H1 (cell line): ENCODE results near the gene PKP3. TPM values are rescaled to one million over a fixed set of nuclear protein-coding genes. Genes with fewer than 3 reads are reported as not detected.
A peak's percentile ranks its signal among the peaks of the same experiment; 100 is the strongest.

ENCODE experiments used
- CTCF ChIA-PET: fragments of 300-600 bp; sonication (Branson Sonifier 250); formaldehyde crosslinking; loops from one replicate; lab custom pipeline; 2021; ENCODE audit not compliant: partially characterized antibody; lab: Charles Lee
- POLR2A ChIA-PET: fragments of 300-600 bp; sonication (Branson Sonifier 250); formaldehyde crosslinking; loops from one replicate; lab custom pipeline; 2021; ENCODE audit warnings: inconsistent platforms; ENCODE audit not compliant: partially characterized antibody; lab: Charles Lee
- DNase-seq, 2 experiments: peaks; one replicate each; pipeline versions ENCODE4 v3.0.0 to v3.0.0-alpha.2; 2010 to 2022; ENCODE audit warnings: low spot score in 2 of 2, low read depth in 1 of 2, mixed read lengths in 1 of 2
- FAIRE-seq: peaks from 2 replicates; lab custom pipeline; 2011; peaks lifted over from hg19 to GRCh38; lab: Jason Lieb, UNC
- H2AFZ ChIP-seq: 2 replicates; pipeline ENCODE4 v1.8.1; 2012; ENCODE audit warnings: low read length, inconsistent platforms
- H2AK5ac ChIP-seq: 2 replicates; pipeline ENCODE4 v1.6.1; 2013; ENCODE audit warnings: low read depth, low read length
- H2BK120ac ChIP-seq: replicated peaks from 2 replicates; pipeline ENCODE3; 2013; ENCODE audit warnings: low read depth, low read length, inconsistent platforms
- H2BK12ac ChIP-seq: 2 replicates; pipeline ENCODE4 v1.6.1; 2013; ENCODE audit warnings: low read depth, low read length
- H2BK15ac ChIP-seq: 2 replicates; pipeline ENCODE4 v1.6.1; 2013; ENCODE audit warnings: low read length
- H2BK20ac ChIP-seq: 2 replicates; pipeline ENCODE4 v1.6.1; 2013; ENCODE audit warnings: low read length
- H2BK5ac ChIP-seq: 2 replicates; pipeline ENCODE4 v1.6.1; 2013; ENCODE audit warnings: low read depth, low read length
- H3K14ac ChIP-seq: 2 replicates; pipeline ENCODE4 v1.6.1; 2013; ENCODE audit warnings: inconsistent platforms; ENCODE audit not compliant: insufficient read length
- H3K18ac ChIP-seq: 2 replicates; pipeline ENCODE4 v1.6.1; 2013; ENCODE audit warnings: low read length; ENCODE audit errors: extremely low read depth
- H3K23ac ChIP-seq: 2 replicates; pipeline ENCODE4 v1.6.1; 2013; ENCODE audit warnings: inconsistent platforms; ENCODE audit not compliant: insufficient read length
- H3K23me2 ChIP-seq: 2 replicates; pipeline ENCODE4 v1.6.1; 2013; ENCODE audit warnings: low read depth, low read length
- H3K27ac ChIP-seq: 2 replicates; pipeline ENCODE4 v1.6.1; 2011; ENCODE audit warnings: low read depth, low read length, inconsistent platforms
- H3K27me3 ChIP-seq, 4 experiments: replicated peaks in 1 of 4; 1 replicate in 1 of 4; 2 replicates in 3 of 4; pipeline versions ENCODE4 v1.6.1 to v1.8.1; 2011 to 2013; ENCODE audit warnings: low read length in 3 of 4, mild to moderate bottlenecking in 3 of 4, inconsistent platforms in 2 of 4, mixed read lengths in 2 of 4, moderate library complexity in 1 of 4; ENCODE audit not compliant: control insufficient read depth in 3 of 4, insufficient read depth in 3 of 4; ENCODE audit errors: extremely low read depth in 1 of 4
- H3K36me3 ChIP-seq, 4 experiments: 2 replicates each; pipeline versions ENCODE4 v1.6.1 to v1.8.1; 2011 to 2013; ENCODE audit warnings: mild to moderate bottlenecking in 4 of 4, low read length in 3 of 4, moderate library complexity in 2 of 4, control low read depth in 1 of 4, inconsistent platforms in 1 of 4; ENCODE audit not compliant: insufficient read depth in 4 of 4, control insufficient read depth in 2 of 4
- H3K4ac ChIP-seq: replicated peaks from 2 replicates; pipeline ENCODE3; 2013; ENCODE audit warnings: low read length, low read depth, mixed read lengths, inconsistent platforms; ENCODE audit not compliant: insufficient read length
- H3K4me1 ChIP-seq, 4 experiments: replicated peaks in 1 of 4; 1 replicate in 1 of 4; 2 replicates in 3 of 4; pipeline versions ENCODE4 v1.6.1 to v1.8.1; 2011 to 2013; ENCODE audit warnings: low read length in 3 of 4, inconsistent platforms in 2 of 4, mixed read lengths in 1 of 4; ENCODE audit not compliant: insufficient read depth in 4 of 4, control insufficient read depth in 3 of 4
- H3K4me2 ChIP-seq, 2 experiments: 2 replicates each; pipeline versions ENCODE4 v1.6.1 to v1.8.1; 2011 to 2013; ENCODE audit warnings: low read depth in 2 of 2, low read length in 2 of 2, control low read depth in 1 of 2, inconsistent platforms in 1 of 2, mild to moderate bottlenecking in 1 of 2; ENCODE audit not compliant: insufficient read depth in 1 of 2
- H3K4me3 ChIP-seq, 4 experiments: fragments of 200-600, 300-600 bp in 1 of 4; sonication (generic), shearing (Covaris generic), sonication (Bioruptor Twin) in 1 of 4; 2 replicates each; pipeline versions ENCODE4 v1.5.1 to v1.8.1; 2011 to 2016; ENCODE audit warnings: low read length in 4 of 4, low read depth in 3 of 4, control low read depth in 2 of 4, inconsistent platforms in 2 of 4, mild to moderate bottlenecking in 2 of 4, mixed read lengths in 1 of 4, moderate library complexity in 1 of 4; ENCODE audit not compliant: insufficient read depth in 2 of 4; ENCODE audit errors: extremely low read depth in 1 of 4
- H3K56ac ChIP-seq: replicated peaks from 2 replicates; pipeline ENCODE3; 2013; ENCODE audit warnings: low read depth, mild to moderate bottlenecking, mixed read lengths, low read length, inconsistent platforms; ENCODE audit not compliant: insufficient read length
- H3K79me1 ChIP-seq: 2 replicates; pipeline ENCODE4 v1.6.1; 2013; ENCODE audit warnings: low read depth, low read length, control low read depth
- H3K79me2 ChIP-seq, 2 experiments: 2 replicates each; pipeline versions ENCODE4 v1.6.1 to v1.8.1; 2012 to 2013; ENCODE audit warnings: low read length in 2 of 2, mild to moderate bottlenecking in 2 of 2, inconsistent platforms in 1 of 2; ENCODE audit not compliant: insufficient read depth in 2 of 2, control insufficient read depth in 1 of 2
- H3K9ac ChIP-seq, 4 experiments: replicated peaks in 1 of 4; 1 replicate in 1 of 4; 2 replicates in 3 of 4; pipeline versions ENCODE4 v1.6.1 to v1.8.1; 2011 to 2013; ENCODE audit warnings: low read depth in 3 of 4, low read length in 3 of 4, control low read depth in 2 of 4, mild to moderate bottlenecking in 2 of 4, moderate library complexity in 2 of 4, inconsistent platforms in 1 of 4; ENCODE audit errors: extremely low read depth in 1 of 4
- H3K9me3 ChIP-seq, 2 experiments: 2 replicates each; pipeline versions ENCODE4 v1.6.1 to v1.8.1; 2012 to 2013; ENCODE audit warnings: mild to moderate bottlenecking in 2 of 2, moderate library complexity in 2 of 2, control low read depth in 1 of 2, inconsistent platforms in 1 of 2, low read depth in 1 of 2, low read length in 1 of 2, mixed read lengths in 1 of 2; ENCODE audit not compliant: insufficient read depth in 2 of 2
- H4K20me1 ChIP-seq, 2 experiments: replicated peaks in 1 of 2; 2 replicates each; pipeline versions ENCODE3 to v1.8.1; 2011 to 2013; ENCODE audit warnings: inconsistent platforms in 2 of 2, low read length in 2 of 2, mild to moderate bottlenecking in 1 of 2; ENCODE audit not compliant: insufficient read depth in 2 of 2, control insufficient read depth in 1 of 2
- H4K5ac ChIP-seq: 2 replicates; pipeline ENCODE4 v1.6.1; 2013; ENCODE audit warnings: low read length, low read depth, mixed read lengths, inconsistent platforms; ENCODE audit not compliant: insufficient read length
- H4K8ac ChIP-seq: 2 replicates; pipeline ENCODE4 v1.8.0; 2013; ENCODE audit warnings: mild to moderate bottlenecking, moderate library complexity, low read length, inconsistent platforms; ENCODE audit not compliant: insufficient read depth; ENCODE audit errors: extremely low read depth
- H4K91ac ChIP-seq: replicated peaks from 2 replicates; pipeline ENCODE3; 2013; ENCODE audit warnings: low read length, mixed read lengths, inconsistent platforms; ENCODE audit not compliant: insufficient read length
- CBX5 ChIP-seq: fragments of 300-800, 300-1000 bp; sonication (generic); IDR thresholded peaks from 2 replicates; pipeline ENCODE4 v1.7.1; 2016; ENCODE audit warnings: antibody characterized with exemption, low read length, low read depth
- EP300 ChIP-seq, 2 experiments: IDR thresholded peaks; 1 replicate in 1 of 2; 2 replicates in 1 of 2; pipeline ENCODE4 v1.6.1; 2011 to 2012; ENCODE audit warnings: low read depth in 2 of 2, low read length in 2 of 2, mild to moderate bottlenecking in 2 of 2, borderline replicate concordance in 1 of 2, inconsistent platforms in 1 of 2, moderate library complexity in 1 of 2
- JUND ChIP-seq: IDR thresholded peaks from 2 replicates; pipeline ENCODE4 v1.6.1; 2011; ENCODE audit warnings: mild to moderate bottlenecking, improper control_type of control experiment, low read length
- NRF1 ChIP-seq: IDR thresholded peaks from 2 replicates; pipeline ENCODE4 v1.6.1; 2011; ENCODE audit warnings: mild to moderate bottlenecking, low read depth, low read length, improper control_type of control experiment
- POLR2AphosphoS5 ChIP-seq: IDR thresholded peaks from 2 replicates; pipeline ENCODE4 v1.6.1; 2011; ENCODE audit warnings: low read depth, low read length
- SAP30 ChIP-seq: fragments of 300-600 bp; sonication (generic); IDR thresholded peaks from 2 replicates; pipeline ENCODE4 v1.7.1; 2012; ENCODE audit warnings: low read length, moderate library complexity, mild to moderate bottlenecking, inconsistent platforms; ENCODE audit not compliant: insufficient read depth, insufficient replicate concordance
- SP2 ChIP-seq: IDR thresholded peaks from 2 replicates; pipeline ENCODE4 v1.6.1; 2012; ENCODE audit warnings: mild to moderate bottlenecking, low read length, inconsistent platforms
- SRF ChIP-seq: IDR thresholded peaks from 2 replicates; pipeline ENCODE4 v1.6.1; 2011; ENCODE audit warnings: mild to moderate bottlenecking, low read depth, low read length, moderate library complexity
- TCF12 ChIP-seq: IDR thresholded peaks from 2 replicates; pipeline ENCODE4 v1.6.1; 2011; ENCODE audit warnings: low read depth, mild to moderate bottlenecking, low read length
- WGBS, 2 experiments: shearing (Covaris generic) in 1 of 2; methylation state at CpG; one replicate each; pipeline versions ENCODE4 v1.1.6 to v1.1.7; 2013 to 2015; ENCODE audit warnings: low lambda C conversion rate in 2 of 2, mixed read lengths in 2 of 2, inconsistent platforms in 1 of 2, low coverage in 1 of 2, missing lambda C conversion rate in 1 of 2; ENCODE audit not compliant: insufficient replicate concordance in 2 of 2, insufficient coverage in 1 of 2, insufficient read length in 1 of 2; ENCODE audit errors: extremely low coverage in 1 of 2, missing lambda C conversion rate in 1 of 2; 5-methylcytosine and 5-hydroxymethylcytosine counted together
- polyA plus RNA-seq, 7 experiments: library from polyadenylated mRNA; depleted of rRNA in 3 of 7; stranded (reverse) in 5 of 7; unstranded in 2 of 7; fragments of >200 nt in 5 of 7; fragments of 200-250 nt in 2 of 7; gene quantifications; 1 replicate in 5 of 7; 2 replicates in 1 of 7; 4 replicates in 1 of 7; pipeline versions ENCODE4 v1.2.1 to v1.2.3, GENCODE V29; 2011 to 2013; ENCODE audit warnings: missing spikeins in 2 of 7, mixed read lengths in 2 of 7
- total RNA-seq: library from RNA; stranded (reverse); fragmentation: NEBNext Ultra II Directional; extraction: Animal tissue kit (Norgen Biotek cat#: 25700); gene quantifications from 2 replicates; pipeline ENCODE4 v1.2.1, GENCODE V29; 2021
- TF ChIP-seq, protein P1 (sequence below): IDR thresholded peaks from 2 replicates; pipeline ENCODE4 v1.6.1; 2012; ENCODE audit warnings: inconsistent platforms

Gene PKP3
- total and polyA plus RNA-seq, 2 of the 8 experiments (the other 6 are each of a cell fraction or from before 2014, with no cell fraction given), result 16.7 to 28.7 TPM

DNA sequence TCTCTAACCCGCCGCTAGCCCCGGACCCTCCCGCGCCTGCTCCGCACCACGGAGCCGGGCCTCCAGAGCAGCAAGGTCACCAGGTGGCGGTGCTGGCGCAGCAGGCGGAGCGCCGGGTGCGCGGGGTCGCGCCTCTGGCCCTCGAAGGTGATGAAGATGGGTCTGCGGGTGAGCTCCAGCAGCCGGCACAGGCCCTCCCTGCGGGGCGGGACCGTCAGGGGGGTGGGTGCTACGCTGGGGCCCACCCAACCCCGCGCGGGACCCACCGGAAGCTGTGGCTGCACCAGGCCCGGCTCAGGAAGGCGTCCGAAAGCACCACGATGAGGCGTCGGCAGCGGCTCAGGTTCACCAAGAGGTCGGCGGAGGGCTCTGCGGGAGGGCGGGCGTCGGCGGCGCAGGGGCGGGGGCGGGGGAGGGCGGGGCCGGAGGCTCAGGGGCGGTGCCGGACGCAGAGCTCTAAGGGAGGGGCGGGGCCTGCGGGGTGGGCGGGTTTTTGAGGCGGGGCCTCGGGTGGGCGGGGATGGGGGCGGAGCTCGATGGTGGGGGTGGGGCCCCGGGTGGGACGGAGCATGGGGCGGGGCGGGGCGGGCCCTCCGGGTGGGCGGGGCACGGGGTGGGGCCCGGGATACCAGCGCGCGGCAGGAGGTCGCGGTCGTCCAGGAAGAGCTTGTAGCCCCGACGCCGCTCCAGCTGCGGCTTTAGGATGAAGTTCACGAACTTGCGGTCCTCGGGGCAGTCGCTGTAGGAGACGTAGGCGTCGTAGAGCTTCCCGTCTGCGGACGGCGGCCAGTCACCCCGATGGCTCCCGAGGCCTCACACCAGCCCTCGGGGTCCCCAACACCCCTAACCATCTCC is 13.0 kb downstream of the PKP3 start:
- Histone ChIP-seq H3K4me3 (peak overlapping the region; percentile 8 to 65 (median 29); a peak in 6 of 8 replicates), H2AK5ac (no peak overlapping the region), H2BK120ac (no peak overlapping the region), H2AFZ (0 out of 2 replicates have a peak overlapping the region, but pooled peaks have one; percentile 22), H3K18ac (no peak overlapping the region; the same call in none of the 2 replicates), H3K79me1 (peaks cover 2% of the 10 kb centered on the region; the same call in 1 of the 2 replicates), H3K56ac (no peak overlapping the region), H3K27me3 (peaks cover 0 to 5% (median 0%) of the 10 kb centered on the region in 4 experiments; a peak in 2 of 7 replicates), H3K23ac (no peak overlapping the region), H3K4me2 (peak overlapping the region; percentile 1 to 79; a peak in 3 of 4 replicates), H3K23me2 (peaks cover 3% of the 10 kb centered on the region; the same call in 1 of the 2 replicates), H3K9ac (no peak overlapping the region), H4K5ac (peak overlapping the region; percentile 33), H4K8ac (peak overlapping the region; percentile 54), H2BK5ac (no peak overlapping the region), H2BK20ac (no peak overlapping the region), H2BK15ac (no peak overlapping the region), H2BK12ac (no peak overlapping the region), H4K91ac (no peak overlapping the region), H3K36me3 (no peaks in the 10 kb centered on the region; a peak in 1 of 8 replicates), H3K14ac (no peak overlapping the region), H3K79me2 (no peaks in the 10 kb centered on the region), H3K4ac (no peak overlapping the region), H3K27ac (no peak overlapping the region), H4K20me1 (peaks cover 9 to 15% of the 10 kb centered on the region in 2 experiments), H3K4me1 (peaks cover 0 to 11% (median 6%) of the 10 kb centered on the region in 4 experiments; a peak in 4 of 7 replicates), H3K9me3 (no peaks in the 10 kb centered on the region)
- ChIA-PET CTCF (interaction anchor here (0.8 to 2.8 kb wide), 12 partner anchors 10 to 111 kb away, joined by 3 to 24 read pairs (median 5); partner anchors contain the start of gene PTDSS2), POLR2A (interaction anchor here (0.8 to 5.9 kb wide), 18 partner anchors 8 to 199 kb away, joined by 3 to 41 read pairs (median 4); partner anchors contain the start of genes ANO9, B4GALNT4, BET1L and PTDSS2)
- FAIRE-seq (no peak), DNase-seq (peak; percentile 57 to 88)
- 12% methylated on average over 21 of the region's 91 CpGs; no CpG with 5 or more reads in 1 of the 2 experiments for WGBS, 2 experiments
- TF ChIP-seq POLR2AphosphoS5 (no peak), NRF1 (no peak), SRF (no peak), TCF12 (no peak), SP2 (no peak), SAP30 (no peak), CBX5 (no peak), JUND (no peak), EP300 (IDR thresholded peaks at IDR 0.05; ENCODE audit: borderline replicate concordance in 1 of 2, low read depth in 2 of 2, low read length in 2 of 2) (no peak)
- TF ChIP-seq, protein P1, sequence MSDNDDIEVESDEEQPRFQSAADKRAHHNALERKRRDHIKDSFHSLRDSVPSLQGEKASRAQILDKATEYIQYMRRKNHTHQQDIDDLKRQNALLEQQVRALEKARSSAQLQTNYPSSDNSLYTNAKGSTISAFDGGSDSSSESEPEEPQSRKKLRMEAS, result 0 out of 2 replicates have a peak, but pooled peaks have one; percentile 51
